Measurements from ENCODE around the gene PTPRD.
"Not testable (repeated sequence)": the region's sequence is repeated elsewhere in the genome, so short reads cannot be mapped to it uniquely, and the experiment has no call there.

PTPRD gene

GRCh38 chr9:8697565-8697964 is 1915.2 kb downstream of the PTPRD start:
- not testable (repeated sequence) for DNase-seq

- no peak for DNase-seq
Observed at GRCh38 chr9:8696516-8696915, 1916.3 kb downstream of the PTPRD start.

- no peak for DNase-seq
Observed at GRCh38 chr9:8694983-8695588, 1917.7 kb downstream of the PTPRD start.

- DNase-seq = no peak
Observed at GRCh38 chr9:8693464-8693863, 1919.3 kb downstream of the PTPRD start.

DNA sequence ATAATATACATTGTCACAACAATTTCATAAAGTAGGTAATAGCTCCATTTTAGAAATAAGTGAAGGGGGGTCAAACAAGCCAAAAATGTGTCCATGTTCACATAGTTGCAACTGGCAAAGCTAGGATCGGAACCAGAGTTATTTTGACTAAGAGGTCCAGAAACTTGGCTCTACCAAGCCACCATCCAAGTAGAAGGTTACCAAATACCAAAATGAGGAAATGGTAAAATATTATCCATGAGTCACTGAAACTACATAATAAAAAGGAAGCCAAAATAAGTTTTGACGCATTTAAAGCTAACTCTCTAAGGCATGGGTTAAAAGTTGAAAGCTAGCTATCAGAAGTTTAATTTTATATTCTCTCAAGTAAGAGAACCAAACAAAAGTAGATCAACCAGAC is 1926.3 kb downstream of the PTPRD start:
- DNase-seq = no peak

DNA sequence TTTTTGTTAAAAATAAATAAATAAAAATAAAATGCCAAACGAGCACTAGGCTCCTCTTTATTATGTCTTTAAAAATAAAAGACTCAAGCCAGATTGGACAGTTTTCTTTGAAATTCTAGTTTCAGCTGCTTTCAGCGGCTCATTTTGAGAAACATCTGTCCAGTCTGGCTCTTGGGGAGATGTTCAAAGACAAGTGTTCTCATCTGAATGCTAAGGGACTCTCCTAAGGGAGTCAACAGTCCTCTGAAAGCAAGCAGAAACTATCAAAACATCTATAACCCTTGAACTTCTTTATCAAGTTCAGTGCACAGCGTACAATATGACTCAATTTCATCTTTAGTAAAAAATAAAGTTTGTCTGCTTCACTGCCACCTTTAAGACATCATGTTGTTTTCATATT is 1927.0 kb downstream of the PTPRD start:
- no peak for DNase-seq

DNA sequence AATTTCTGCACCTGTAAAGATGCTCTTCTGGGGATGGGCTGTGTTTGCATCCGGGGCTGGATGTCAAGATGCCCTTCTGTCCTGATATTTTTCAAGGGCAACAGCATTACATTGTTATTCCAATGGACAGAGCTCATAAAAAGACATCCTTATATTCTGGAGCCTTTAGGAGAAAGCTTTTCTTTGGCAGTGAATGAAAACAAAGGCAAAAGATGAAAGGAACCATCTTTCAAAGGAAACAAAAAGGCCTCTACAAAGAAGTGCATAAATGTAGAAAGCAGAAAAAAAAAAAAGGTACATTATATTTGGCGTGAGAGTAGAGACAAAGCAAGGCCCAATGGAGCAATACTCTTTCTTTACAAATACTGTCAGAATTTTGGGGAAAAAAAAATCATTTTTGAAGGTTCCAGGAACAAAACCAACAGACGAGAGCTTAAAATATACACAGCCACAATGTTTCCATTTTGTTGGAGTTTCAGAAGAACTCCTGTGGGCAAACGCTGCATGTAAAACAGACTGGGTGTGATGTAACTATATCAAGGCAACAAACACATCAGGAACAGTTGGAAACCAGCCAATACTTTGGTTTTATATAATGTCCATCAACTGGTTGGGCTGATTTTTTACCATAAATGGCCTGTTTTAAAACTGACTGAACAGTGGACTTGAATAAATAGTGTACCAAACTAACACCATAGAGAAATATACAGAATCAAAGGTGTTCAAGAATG is 1927.7 kb downstream of the PTPRD start:
- no peak for DNase-seq

DNA sequence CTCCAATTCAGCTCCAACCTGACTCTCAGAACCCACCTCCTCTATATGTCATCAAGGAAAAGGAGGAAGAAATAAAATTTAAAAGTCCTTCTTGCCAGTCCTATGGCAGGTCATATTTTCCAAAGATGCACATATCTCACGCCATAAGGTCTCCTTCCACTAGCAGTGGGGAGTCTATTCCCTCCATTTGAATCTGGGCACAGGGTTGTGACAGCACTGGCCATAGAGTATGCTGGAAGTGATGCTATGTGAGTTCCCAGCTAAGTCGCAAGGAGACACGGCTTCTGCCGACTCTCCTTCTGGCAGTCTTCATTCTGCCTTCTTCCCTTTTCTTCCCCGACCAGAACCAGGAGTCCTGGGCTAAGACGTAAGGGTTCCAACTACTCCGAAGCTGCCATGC is 1929.3 kb downstream of the PTPRD start:
- DNase-seq = no peak

- DNase-seq = no peak
Observed at GRCh38 chr9:8680658-8681057, 1932.1 kb downstream of the PTPRD start.

DNA sequence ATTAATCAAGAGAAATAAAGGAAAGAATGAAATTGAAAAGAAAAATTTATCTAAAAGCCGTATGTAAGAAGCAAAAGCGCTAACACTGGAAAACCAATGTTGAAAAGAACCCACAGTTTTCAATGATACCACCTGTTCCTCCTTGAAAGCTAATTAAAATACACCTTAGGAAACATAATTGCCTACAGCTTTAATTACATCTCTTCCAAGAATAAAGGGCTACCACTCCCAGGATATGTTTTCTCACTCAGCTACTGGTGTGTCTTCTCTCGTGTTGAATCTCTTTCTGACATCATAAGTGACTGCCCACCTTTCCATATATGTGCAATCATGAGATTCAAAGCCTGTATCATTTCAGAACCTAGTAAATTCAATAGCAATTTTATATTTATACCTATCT is 1932.6 kb downstream of the PTPRD start:
- DNase-seq = no peak

- no peak for DNase-seq
Observed at GRCh38 chr9:8679371-8679822, 1933.4 kb downstream of the PTPRD start.

- no peak for DNase-seq
Observed at GRCh38 chr9:8677741-8678140, 1935.1 kb downstream of the PTPRD start.

GRCh38 chr9:8674536-8674935 is 1938.3 kb downstream of the PTPRD start:
- DNase-seq = no peak

DNA sequence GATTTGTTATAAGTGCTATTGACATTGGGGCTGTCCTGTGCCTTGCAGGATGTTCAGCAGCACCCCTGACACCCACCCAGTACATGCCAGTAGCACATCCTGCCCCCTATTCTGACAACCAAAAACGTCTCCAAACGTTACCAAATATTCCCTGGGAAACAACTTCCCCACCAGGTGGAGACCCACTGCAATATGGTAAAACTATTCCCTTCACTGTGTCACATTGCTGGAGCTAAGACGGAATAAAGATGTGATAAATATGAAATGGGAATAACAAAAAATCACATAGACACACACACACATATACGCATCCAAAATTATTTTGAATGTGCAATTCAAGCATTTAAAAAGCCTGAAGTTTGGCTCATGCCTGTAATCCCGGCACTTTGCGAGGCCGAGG is 1939.0 kb downstream of the PTPRD start:
- DNase-seq = no peak

GRCh38 chr9:8670751-8671150 is 1942.1 kb downstream of the PTPRD start:
- no peak for DNase-seq

GRCh38 chr9:8668751-8669150 is 1944.1 kb downstream of the PTPRD start:
- DNase-seq = no peak

DNA sequence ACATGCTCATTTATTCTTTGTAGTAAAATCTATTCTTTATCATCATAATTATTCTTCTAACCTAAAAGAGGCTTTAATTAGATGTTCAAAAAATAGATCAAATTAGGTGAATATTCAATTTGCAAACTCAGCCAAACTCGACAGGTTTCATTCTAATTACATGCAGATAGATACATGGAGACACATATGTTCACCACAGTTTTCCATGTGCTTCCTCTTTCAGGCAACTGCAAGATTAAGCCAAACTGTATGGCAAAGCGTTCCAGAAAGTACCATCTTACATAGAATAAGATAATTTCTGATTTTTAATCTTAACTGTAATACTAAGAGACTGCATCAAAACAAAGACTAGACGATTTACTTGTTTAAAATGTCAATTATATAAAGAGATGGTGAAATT is 1944.6 kb downstream of the PTPRD start:
- DNase-seq = no peak

DNA sequence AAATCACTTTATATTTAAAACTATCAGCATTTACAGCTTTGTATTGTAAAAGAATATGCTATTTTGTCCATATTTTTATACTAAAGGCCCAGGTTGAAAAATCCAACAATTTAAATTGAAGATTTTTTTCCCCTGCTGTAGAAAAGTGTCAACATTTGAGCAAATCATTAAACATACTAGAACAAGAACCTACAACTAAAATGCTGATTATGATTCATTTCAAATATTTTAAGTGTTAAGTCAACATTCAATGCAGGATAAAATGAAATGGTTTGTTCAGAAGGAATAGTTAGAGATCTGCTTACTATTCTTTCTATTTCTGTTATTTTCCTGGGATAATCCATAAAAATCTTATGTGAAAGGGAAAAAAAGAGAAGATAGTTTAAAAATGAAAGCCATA is 1946.7 kb downstream of the PTPRD start:
- no peak for DNase-seq

- DNase-seq = no peak
Observed at GRCh38 chr9:8660383-8660782, 1952.4 kb downstream of the PTPRD start.

DNA sequence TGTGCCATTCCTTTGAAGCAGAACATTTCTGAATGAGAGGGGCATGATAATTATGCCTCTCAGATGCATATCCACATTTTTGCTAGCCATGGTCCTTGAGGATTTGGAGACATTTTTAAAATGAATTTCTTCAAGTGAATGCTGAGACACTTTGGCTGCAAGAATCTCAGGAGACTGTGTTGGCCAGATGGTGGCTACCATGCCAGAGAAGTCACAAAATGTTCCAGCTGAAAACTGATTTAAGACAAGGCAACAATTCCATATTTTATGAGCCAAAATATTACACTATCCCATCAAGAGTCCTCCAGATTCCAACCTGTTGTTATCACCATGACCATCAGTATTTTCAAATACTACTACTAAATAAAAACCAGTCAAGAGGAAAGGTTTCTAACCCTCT is 1953.7 kb downstream of the PTPRD start:
- no peak for DNase-seq

DNA sequence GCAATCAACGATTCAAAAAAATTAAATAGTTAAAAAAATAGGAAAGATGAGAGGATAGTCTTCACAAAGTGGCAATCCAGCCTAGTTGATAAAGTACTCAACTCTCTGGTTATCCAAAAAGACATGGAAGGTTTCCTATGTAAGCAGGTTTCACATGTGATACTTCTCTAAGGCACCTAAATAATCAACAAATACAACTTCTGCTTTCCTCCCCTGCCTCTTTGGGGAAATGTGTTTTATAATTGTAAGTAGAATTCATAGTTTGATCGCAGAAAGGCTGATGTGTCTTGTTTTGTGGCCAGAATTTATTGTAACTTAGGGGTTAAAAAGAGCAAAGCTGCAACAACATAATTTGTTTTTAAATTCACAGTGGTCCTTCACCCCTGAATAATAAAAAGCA is 1957.7 kb downstream of the PTPRD start:
- no peak for DNase-seq

GRCh38 chr9:8653855-8654254 is 1958.9 kb downstream of the PTPRD start:
- DNase-seq = no peak

DNA sequence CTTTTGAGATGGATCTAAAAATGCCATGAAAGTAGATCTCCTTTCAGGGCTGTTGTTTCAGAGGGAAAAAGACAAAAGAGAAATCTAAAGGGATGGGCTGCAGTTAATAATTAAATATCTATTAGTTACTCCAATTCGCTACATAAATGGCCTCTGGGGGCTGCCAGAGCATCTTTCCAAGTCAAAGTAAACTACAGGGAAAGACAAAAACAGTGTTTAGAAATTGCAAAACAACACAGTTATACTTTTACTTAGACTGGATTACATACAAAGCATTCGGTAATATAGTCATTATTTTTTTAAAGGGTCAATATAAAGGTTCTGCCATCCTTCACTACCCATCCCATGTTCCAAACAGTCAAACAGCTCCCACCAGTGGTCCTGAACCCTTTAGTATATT is 1959.7 kb downstream of the PTPRD start:
- no peak for DNase-seq

DNA sequence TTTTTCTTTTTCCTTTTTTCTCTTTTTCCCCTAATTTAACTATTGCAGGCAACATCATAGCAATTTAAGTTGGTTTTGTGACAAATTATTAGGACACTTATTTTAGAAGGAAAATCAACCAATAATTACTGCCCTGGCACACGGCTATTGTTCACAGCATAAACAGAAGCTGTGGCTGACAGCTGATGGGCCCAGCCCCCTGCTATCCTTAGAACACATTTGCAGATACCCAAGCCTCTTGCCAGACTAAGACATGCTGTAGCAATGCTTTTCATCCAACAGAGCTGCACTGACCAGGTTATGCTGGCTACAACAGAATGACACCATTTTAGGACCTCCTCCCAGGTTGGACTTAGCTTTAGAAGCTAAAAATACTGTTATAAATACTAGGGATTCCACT is 1960.5 kb downstream of the PTPRD start:
- DNase-seq = no peak

DNA sequence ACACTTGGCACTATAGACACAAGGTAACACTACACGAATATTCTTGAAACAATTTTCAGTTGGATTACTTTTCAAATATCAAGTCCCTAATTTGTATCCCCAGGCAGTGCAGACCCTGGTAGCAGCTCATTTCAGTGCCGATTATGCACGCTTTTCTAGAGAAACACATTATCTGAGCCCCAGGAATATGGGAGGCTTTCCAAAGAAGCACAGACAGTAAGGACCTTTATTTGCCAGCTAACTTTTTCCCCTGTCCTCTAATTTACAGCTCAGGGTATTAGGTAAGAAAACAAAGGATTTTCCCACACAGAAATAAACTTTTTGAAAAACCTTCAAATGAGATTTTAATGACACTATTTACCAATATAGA is 1961.0 kb downstream of the PTPRD start:
- DNase-seq = no peak
